Measurements from ENCODE around the gene KSR2.
A peak's percentile ranks its signal among the peaks of the same experiment; 100 is the strongest.

KSR2 gene

DNA sequence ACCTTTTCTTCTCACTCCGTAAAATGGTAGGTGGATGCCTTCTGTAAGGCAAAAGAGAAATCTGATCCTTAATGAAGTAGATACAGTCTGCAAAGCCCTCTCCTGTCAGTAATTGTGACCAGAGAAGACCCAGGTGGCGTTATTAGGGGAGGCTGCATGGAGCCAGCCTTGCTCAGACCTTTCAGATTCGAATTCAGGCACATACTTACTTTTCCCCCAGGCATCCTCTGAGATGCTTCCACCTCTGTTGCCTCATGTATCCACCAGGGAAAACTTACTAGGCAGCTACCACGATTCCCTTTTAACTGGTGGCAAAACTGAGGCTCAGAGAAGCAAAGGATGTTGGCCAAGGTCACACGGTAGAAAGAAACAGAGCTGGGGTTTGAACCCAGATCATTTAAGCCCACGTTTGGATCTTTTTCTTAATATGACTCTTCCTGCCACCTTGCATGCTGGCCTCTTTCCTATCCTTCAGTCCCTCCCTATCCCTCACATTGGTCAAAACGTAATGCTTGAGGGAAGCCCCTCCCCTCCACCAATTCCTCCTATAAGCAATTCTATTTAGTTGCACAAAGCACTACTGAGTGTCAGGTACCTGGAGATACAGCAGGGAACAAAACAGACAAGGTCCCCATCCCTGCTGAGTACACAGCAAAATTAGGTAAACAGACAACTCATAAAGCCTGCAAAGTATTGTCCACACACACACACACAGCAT is 179.4 kb downstream of the KSR2 start:
- H3K4me3 ChIP-seq (ENCODE audit: low read depth, low read length): no peak overlapping the region
- TF ChIP-seq, protein P1, sequence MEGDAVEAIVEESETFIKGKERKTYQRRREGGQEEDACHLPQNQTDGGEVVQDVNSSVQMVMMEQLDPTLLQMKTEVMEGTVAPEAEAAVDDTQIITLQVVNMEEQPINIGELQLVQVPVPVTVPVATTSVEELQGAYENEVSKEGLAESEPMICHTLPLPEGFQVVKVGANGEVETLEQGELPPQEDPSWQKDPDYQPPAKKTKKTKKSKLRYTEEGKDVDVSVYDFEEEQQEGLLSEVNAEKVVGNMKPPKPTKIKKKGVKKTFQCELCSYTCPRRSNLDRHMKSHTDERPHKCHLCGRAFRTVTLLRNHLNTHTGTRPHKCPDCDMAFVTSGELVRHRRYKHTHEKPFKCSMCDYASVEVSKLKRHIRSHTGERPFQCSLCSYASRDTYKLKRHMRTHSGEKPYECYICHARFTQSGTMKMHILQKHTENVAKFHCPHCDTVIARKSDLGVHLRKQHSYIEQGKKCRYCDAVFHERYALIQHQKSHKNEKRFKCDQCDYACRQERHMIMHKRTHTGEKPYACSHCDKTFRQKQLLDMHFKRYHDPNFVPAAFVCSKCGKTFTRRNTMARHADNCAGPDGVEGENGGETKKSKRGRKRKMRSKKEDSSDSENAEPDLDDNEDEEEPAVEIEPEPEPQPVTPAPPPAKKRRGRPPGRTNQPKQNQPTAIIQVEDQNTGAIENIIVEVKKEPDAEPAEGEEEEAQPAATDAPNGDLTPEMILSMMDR (IDR thresholded peaks at IDR 0.05; ENCODE audit: insufficient read depth, low read depth, low read length, missing control alignments): no peak
- no peak for DNase-seq (ENCODE audit: low read depth)

DNA sequence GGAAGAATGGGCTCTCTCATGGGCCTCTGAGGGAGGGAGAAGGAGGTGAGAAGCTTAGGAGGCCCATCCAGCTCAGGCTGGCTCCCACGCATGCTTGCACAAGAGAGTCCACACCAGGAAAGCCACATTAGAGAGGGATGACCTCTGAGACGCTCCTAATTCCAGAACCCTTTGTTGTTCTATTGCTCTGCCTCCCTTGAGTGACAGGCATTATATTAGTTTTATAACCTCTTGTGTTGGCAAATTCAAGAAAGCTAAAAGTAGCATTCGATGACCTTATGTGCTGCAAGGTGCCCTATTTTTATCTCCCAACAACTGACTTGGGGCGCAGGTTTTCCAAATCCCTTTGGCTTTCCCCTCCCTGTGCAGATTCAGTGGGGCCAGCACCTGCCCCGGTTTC is 190.1 kb downstream of the KSR2 start:
- DNase-seq (ENCODE audit: low read depth): no peak
- TF ChIP-seq, protein P1 (IDR thresholded peaks at IDR 0.05; ENCODE audit: insufficient read depth, low read depth, low read length, missing control alignments): no peak
- H3K4me3 ChIP-seq (ENCODE audit: low read depth, low read length): no peak overlapping the region

DNA sequence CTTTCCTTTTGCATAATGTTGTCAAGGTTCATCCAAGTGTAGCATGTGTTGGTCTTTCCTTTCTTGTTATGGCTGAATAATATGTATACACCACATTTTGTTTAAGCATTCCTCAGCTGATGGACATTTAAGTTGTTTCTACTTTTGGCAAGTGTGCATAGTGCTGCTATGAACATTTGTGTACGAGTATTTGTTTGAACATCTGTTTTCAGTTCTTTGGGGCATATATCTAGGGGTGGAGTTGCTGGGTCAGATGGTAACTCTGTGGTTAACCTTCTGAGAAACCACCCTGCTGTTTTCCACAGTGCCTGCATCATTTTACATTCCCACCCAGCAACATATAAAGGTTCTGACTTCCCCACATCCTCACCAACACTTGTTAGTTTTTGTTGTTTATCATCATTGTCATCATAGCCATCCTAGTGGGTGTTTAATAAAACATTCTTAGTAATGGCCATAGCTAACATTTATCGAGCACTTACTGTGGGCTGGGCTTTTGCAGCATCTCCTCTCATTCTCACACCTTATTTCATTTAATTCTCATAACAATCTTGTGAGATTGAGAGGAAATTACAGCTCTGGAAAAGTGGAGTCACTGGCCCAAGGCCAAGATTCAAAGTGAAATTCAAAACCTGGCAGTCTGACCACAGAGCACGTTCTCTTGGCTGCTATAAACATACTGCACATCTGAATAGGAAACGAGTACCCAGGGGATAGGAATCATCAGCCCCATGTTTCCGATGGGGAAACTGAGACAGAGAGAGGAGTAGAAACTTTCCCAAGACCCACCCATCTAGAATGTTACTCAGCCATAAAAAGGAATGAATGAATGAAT is 193.6 kb downstream of the KSR2 start:
- TF ChIP-seq, protein P1 (IDR thresholded peaks at IDR 0.05; ENCODE audit: insufficient read depth, low read depth, low read length, missing control alignments): no peak
- DNase-seq (ENCODE audit: low read depth): peak; percentile 11
- H3K4me3 ChIP-seq (ENCODE audit: low read depth, low read length): no peak overlapping the region

DNA sequence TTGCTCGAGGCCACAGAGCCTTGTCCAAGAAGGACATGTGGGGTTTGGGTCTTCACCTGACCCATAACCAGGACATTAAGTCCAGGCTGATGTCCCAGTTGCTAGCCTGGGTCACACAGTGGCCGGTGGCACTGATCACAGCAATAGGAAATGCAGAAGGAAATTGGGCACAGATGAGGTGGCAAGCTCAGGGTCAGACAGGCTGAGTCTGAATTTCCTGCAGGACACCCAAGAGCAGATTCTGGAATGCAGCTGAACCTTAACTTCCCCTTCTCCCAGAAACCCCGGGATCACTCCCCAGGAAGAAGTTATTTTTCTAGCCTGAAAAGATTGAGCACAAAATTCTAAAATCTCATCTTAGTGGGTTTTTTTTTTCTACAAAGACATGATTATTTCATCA is 199.9 kb downstream of the KSR2 start:
- TF ChIP-seq, protein P1 (IDR thresholded peaks at IDR 0.05; ENCODE audit: insufficient read depth, low read depth, low read length, missing control alignments): no peak
- no peak for DNase-seq (ENCODE audit: low read depth)
- no peak overlapping the region for H3K4me3 ChIP-seq (ENCODE audit: low read depth, low read length)

DNA sequence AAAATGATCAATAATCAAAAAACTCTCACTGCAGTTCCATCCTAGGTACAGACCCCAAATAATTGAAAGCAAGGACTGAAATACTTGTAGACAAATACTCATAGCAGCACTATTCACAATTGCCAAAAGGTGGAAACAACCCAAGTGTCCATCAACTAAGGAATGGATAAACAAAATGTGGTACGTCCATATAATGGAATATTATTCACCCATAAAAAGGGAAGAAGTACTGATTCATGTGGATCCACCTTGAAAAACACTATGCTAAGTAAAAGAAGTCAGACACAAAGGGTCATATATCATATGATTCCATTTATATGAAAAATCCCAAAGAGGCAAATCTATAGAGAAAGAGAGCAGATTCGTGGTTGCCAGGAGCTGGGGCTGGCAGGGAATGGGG is 202.8 kb downstream of the KSR2 start:
- TF ChIP-seq, protein P1 (IDR thresholded peaks at IDR 0.05; ENCODE audit: insufficient read depth, low read depth, low read length, missing control alignments): no peak

DNA sequence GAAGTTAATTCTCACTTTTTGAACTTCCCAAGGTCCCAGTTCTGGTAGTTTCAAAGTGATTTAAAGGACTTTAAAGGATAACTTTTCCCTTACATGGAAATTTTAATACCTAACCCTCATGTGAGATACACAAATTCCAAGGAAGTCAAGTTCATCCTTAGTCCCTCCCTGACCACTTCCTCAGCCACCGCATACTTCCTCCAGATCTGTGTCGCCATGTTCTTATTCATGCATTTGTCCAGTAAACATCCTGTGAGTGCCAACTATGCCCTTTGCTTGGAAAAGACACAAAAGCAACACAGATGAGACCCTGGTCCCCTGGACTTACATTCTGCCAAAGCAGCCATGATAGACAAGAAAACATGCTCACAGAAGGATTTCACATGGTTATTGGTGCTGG is 206.6 kb downstream of the KSR2 start:
- DNase-seq (ENCODE audit: low read depth): no peak
- TF ChIP-seq, protein P1 (IDR thresholded peaks at IDR 0.05; ENCODE audit: insufficient read depth, low read depth, low read length, missing control alignments): no peak
- H3K4me3 ChIP-seq (ENCODE audit: low read depth, low read length): no peak overlapping the region

More for the DNA sequence above, 202.8 kb downstream of the KSR2 start:
- no peak overlapping the region for H3K4me3 ChIP-seq (ENCODE audit: low read depth, low read length)
- DNase-seq (ENCODE audit: low read depth): no peak
